B cell (primary cell): ENCODE results near the gene C4A.
"Not testable (repeated sequence)": the region's sequence is repeated elsewhere in the genome, so short reads cannot be mapped to it uniquely, and the experiment has no call there.

ENCODE experiments used
- CTCF ChIP-seq: fragments of 200-600 bp; IDR thresholded peaks from one replicate; pipeline ENCODE4 v1.8.0; 2022; ENCODE audit warnings: antibody characterized with exemption, mild to moderate bottlenecking
- EZH2 ChIP-seq: IDR thresholded peaks from 2 replicates; pipeline ENCODE4 v1.6.1; 2012; ENCODE audit warnings: borderline replicate concordance, low read depth, mild to moderate bottlenecking, moderate library complexity, low read length; ENCODE audit not compliant: insufficient read depth, poor library complexity, severe bottlenecking

- TF ChIP-seq CTCF, EZH2: not testable (repeated sequence)
Measured at GRCh38 chr6:32009537-32009936, 27.7 kb downstream of the C4A start.
